NCI-H526 (cell line): ENCODE results near the gene CDK5RAP3.
"Not testable (repeated sequence)": the region's sequence is repeated elsewhere in the genome, so short reads cannot be mapped to it uniquely, and the experiment has no call there.

Source experiments
- DNase-seq, 2 experiments: peaks; one replicate each; lab custom pipeline; 2025; lab: John Stamatoyannopoulos, UW

CDK5RAP3 gene, protein sequence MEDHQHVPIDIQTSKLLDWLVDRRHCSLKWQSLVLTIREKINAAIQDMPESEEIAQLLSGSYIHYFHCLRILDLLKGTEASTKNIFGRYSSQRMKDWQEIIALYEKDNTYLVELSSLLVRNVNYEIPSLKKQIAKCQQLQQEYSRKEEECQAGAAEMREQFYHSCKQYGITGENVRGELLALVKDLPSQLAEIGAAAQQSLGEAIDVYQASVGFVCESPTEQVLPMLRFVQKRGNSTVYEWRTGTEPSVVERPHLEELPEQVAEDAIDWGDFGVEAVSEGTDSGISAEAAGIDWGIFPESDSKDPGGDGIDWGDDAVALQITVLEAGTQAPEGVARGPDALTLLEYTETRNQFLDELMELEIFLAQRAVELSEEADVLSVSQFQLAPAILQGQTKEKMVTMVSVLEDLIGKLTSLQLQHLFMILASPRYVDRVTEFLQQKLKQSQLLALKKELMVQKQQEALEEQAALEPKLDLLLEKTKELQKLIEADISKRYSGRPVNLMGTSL

DNA sequence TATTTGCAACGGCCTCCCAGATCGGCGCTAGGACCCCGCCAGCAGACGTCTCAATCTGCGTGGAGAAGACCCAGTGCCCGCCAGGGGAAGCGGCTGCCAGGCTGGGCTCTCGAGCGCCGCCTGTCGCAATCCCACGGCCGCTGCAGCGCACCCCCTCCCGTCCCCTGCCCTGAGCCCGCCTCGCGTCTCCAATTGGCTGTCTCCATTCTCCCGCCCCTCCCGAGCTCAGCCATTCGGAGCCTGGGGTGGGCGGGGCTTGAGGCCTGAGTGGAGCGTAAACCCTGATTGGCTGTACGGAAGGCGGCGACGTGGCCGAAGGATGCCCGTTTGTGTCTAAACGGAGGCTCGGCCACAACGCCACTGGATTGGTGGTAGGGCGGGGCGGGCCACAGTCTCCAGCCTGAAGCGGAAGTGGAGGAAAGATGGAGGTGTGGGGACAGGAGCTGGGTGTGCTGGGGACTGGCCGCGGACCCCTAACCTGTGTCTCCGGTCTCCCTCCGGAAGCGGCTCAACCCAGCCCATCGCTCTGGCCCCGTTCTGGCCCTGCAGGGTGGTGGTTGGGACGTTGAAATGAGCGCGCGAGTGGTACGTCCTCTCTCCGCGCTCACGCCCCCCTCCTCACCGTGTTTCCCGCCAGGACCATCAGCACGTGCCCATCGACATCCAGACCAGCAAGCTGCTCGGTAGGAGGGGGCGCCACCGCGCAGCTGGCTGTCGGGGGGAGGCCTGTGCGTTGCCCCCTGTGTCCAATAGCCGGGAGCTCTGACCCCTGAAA lies at the start of gene CDK5RAP3:
Gene CDK5RAP3, plus strand, starts transcription at position 389 of the 775 bp plus-strand sequence. Its CDS starts 34 bp downstream, at position 423.
- peak; percentile 99 to 100 for DNase-seq

DNA sequence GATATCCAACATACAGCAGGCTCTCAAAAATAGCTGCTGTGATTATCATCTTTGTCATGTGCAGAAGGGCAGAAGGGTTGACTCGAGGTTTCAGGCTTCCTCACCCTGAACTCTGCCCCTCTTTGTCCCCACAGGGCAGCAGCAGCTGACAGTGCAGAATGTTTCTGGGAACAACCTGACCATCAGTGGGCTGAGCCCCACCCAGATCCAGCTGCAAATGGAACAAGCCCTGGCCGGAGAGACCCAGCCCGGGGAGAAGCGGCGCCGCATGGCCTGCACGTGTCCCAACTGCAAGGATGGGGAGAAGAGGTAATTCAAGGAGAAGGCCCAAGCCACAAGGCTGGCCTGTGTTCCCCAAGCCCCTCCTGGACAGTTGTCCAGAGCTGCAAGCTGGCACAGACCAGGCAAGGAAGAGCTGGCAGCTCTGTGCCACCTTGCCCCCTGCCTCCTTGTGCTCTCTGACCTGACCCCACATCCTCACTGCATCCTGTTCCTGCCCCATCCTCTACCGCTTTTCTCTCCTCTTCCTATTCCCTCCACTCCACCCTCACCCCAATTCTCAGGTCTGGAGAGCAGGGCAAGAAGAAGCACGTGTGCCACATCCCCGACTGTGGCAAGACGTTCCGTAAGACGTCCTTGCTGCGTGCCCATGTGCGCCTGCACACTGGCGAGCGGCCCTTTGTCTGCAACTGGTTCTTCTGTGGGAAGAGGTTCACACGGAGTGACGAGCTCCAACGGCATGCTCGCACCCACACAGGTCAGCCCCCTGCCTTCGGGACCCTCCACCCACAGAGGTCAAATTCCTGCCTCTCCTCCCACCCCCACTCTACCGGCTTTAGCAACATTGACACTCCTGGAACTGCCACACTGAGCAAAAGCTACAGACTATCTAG lies 45.9 kb upstream of the CDK5RAP3 start:
- DNase-seq: no peak

DNA sequence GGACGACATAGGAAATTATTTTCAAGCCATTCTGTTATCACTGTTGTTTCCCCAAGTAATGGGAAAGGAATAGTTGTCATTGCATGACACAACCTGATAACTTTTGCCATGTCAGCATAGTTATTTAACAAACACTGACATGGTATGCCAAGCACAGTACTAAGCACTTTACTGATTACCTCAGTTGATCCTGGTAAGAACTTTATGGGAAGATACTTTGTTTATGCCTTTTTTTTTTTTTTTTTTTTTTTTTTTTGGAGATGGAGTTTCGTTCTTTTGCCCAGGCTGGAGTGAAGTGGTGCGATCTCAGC lies 45.3 kb upstream of the CDK5RAP3 start:
- no peak for DNase-seq

DNA sequence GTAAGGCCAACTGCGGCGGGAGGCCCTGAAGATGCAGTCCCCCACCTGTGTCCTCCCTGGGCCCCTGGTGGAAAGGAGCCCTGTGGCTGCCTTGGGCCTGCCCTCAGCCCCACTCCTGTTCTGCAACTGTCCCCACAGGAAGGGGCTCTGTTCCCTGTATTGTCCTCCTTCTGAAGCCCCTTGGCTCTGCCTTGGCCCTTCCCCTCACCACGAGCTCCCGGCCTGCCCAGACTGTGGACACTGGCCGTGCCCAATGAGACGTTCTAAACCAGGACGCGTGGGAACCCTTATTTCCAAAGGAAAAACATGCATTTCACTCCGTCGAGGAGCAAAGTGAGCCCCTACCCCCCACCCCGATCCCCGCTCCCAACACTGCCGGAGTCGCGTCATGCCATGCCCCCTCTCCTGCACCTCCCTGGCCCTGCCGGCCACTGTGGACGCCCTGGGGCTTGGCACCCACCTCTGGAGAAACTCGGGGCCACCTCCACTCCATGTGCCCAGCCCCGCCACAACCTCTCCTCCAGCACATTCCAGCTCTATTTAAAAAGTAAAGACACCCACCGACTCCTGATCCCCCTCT lies 43.0 kb upstream of the CDK5RAP3 start:
- DNase-seq: no peak

DNA sequence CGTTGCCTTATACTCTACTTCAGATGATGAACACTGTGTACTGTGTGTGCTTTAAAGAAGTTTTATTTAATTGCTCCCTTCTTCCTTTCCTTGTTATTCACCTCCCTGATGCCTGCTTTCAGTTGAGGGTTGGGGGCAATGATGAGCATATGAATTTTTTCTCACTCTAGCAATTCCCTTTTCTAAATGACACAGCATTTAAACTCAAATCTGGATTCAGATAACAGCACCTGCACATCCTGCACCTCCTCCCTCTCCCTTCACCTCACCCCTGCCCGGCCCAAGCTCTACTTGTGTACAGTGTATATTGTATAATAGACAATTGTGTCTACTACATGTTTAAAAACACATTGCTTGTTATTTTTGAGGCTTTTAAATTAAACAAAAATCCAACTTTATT lies 42.5 kb upstream of the CDK5RAP3 start:
- no peak for DNase-seq

DNA sequence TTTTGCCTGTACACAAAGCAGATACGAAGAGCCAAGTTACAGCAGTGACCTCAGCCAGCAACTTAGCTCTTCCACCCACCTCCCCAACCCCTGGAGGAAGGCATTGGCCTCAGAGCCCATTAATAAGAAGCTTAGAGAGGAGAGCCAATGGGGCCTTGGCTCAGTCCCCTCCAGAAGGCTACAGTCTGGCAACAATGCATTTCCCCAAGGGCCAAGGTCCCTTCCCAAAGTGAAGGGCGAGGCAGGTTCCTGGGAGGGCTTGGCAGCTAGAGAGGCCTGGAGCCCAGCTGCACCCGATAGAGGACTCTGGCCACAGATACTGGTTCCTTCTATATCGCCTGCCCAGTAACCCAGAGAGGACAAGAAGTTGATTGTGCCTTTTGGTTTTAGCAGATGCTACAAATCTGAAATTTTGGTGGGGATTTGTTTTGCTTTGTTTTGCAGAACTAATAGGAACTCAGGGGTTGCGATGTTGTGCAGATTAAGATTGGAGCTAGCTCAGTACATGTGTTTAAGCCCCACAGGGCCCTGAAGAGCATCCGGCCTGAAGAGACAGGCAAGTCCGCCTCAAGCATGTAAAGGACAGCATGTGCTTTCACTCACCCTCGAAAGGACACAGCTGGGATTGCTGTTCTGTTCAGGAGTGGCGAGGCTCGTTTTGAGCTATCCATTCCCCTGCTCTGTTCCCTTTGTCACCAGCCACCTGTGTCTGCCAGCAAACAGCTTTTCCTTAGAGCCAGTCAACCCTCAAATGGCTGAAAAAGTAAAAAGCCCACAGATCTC lies 41.5 kb upstream of the CDK5RAP3 start:
- DNase-seq: no peak

DNA sequence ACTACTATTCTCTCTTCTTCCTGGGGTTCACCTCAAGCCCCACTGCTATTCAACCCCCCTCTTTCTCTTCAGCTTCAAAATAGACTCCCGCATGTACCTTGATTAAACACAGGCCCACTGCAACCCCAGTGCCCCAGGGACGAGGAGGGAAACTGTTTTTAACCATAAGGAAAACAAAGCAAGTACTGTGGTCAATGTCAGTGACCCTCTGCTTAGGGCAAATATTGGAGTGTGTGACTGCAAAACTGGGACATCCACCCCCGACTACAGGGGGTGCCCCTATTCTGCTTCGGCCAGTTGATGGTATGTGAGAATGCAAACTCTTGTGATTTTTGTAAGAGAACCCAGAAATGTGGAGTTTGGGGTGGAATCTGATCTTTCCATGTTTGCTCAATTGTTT lies 39.1 kb upstream of the CDK5RAP3 start:
- DNase-seq: no peak

DNA sequence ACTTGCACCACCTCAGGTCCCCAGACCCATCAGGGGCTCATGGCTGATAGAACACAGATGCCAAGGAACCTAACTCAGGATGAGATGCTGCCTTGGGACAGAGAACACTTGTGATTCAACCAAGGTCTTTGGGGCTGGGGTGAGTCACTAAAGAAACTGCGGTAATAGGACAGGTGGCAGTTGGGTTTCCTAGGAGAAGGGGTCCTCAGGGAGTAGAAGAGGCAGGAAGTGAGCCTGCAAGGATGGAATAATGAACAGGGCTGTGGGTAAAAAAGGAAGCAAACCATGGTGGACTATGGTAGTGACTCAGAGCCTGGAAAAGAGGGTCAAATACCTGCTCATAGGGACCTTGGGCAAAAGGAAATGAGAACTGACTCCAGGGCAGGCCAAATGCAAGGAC lies 36.1 kb upstream of the CDK5RAP3 start:
- no peak for DNase-seq

DNA sequence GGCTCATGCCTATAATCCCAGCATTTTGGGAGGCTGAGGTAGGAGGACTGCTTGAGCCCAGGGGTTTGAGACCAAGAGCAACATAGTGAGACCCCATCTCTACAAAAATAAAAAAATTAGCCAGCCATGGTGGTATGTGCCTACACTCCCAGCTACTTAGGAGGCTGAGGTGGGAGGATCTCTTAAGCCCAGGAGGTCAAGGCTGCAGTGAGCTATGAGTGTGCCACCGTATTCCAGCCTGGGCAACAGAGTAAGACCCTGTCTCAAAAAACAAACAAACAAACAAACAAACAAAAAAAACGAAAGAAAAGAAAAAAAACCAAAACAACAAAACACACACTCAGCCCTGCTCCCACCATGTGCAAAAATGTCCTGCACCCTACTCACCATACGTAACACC lies 35.4 kb upstream of the CDK5RAP3 start:
- DNase-seq: not testable (repeated sequence)

DNA sequence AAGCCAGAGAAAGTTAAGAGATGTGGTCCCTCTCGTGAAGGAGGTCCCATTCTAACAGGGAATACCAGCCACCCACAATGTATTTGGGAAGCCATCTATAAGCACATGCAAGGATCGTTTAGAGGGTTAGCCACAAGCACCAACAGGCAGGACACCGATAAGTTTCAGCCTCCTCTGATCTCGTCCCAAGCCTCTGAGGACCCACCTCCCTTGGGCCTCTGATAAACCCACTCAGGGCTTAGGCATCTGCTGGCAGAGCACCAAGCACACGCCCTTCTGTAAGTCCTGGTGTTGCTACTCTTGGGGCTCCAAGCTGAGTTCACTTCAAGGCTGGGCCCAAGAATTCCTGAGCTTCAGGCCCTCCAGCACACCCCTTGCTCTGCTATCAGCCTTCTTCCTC lies 35.0 kb upstream of the CDK5RAP3 start:
- DNase-seq: no peak

DNA sequence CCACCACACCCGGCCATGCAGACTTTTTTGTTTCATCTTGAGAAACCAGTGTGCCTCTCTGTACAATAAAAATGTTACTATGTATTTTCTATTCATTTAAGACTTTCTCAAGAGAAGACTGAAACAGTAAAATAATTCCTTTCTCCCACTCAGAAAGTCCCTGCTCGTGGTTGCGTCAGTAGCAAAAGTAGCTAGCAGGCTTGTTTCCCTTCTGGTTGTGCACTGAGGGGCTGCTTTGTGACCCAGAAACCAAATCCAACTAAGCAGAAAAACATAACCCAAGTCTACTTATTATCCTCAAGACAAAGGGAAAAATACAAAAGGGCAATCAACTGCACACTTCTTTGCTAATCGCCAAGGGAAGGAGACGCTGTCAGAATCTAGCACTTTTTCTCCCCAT lies 33.0 kb upstream of the CDK5RAP3 start:
- no peak for DNase-seq

DNA sequence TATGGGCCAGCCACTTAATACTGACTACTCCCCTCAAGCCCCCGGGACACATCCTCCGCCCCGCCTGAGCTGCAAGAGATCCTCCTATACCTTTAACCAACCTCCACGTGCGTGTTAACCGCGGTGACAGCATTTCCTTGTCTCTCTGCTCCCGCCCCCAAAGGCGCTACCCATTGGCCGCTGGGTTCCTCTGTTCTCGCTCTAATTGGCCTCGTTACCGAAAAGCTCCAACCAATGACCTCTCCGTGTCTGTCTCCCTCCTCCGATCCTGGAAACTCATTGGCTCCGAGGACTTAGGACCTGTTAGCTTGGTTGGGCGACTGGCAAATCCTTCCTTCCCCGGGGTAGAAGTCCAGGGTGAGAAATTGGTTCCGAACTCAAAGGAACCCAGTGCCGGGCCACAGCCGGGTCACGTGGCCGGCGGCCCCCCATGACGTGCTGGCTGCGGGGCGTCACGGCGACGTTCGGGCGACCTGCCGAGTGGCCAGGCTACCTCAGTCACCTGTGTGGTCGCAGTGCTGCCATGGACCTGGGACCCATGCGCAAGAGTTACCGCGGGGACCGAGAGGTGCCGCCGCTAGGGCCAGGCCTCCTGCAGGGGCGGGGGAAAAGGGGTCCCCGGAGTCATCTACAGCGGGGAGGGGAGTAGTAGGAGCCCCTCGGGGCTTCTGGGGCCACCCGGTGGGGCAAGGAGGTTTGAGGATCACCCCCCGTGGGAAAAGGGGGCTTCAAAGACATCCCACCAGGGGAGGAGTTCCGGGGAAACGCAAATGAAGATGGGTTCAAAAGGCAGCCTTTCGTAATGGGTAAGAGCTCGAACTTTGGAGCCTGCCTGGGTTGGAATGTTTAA lies 29.4 kb upstream of the CDK5RAP3 start, which contains the start of gene PNPO:
Gene PNPO, plus strand, starts transcription at position 326 of the 850 bp plus-strand sequence. Its CDS starts 105 bp downstream, at position 431.
- peak; percentile 99 for DNase-seq

DNA sequence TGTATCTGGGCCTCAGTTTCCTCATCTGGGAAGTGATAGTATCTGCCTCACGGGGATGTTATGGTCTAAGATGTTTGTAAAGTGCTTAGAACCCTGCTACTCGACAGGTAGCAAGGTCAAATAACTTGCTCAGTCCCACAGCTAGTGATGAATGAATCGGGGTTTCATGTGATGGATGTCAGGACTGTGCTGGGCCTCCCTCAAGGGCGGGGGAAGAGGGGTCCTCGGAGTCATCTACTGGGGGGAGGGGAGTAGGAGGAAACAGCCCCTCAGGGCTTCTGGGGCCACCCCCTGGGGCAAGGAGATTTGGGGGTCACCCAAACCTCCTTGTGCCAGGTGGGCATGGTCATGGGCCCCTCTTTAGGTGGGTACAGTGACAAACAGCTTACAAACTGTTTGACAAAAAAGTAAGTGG lies 28.8 kb upstream of the CDK5RAP3 start:
- DNase-seq: no peak

DNA sequence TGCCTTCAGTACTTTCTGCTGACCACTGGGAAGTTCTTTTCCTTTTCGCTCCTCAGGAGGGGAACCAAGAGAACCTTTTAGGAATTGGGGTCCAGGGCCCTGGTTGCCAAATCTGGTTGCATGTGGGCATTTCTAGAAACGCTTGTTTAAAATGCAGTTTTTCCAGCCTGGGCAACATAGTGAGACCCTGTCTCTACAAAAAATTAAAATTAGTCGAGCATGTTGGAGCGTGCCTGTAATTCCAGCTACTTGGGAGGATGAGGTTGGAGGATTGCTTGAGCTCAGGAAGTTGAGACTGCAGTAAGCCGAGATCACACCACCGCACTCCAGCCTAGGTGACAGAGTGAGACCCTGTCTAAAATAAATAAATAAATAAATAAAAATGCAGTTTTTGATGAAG lies 28.3 kb upstream of the CDK5RAP3 start:
- DNase-seq: peak in 1 of 2 experiments; percentile 18

DNA sequence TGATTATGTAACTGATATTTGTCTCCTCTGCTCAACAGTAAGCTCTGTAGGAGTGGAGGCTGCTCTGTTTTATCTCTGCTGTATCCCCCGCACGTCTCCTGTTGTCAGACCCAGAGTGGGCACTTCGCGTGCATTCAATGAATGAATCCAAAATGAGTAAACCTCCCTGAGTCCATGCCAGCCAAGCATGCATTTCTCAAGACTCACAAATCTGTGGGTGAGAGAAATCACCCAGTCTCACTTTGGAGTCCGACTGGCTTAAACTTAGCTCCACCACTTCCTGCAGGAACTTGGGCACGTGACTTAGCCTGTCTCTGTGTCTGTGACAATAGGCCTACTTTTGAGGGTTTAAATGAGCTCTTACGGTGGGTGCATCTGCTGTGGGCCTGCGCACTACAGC lies 25.8 kb upstream of the CDK5RAP3 start:
- no peak for DNase-seq

DNA sequence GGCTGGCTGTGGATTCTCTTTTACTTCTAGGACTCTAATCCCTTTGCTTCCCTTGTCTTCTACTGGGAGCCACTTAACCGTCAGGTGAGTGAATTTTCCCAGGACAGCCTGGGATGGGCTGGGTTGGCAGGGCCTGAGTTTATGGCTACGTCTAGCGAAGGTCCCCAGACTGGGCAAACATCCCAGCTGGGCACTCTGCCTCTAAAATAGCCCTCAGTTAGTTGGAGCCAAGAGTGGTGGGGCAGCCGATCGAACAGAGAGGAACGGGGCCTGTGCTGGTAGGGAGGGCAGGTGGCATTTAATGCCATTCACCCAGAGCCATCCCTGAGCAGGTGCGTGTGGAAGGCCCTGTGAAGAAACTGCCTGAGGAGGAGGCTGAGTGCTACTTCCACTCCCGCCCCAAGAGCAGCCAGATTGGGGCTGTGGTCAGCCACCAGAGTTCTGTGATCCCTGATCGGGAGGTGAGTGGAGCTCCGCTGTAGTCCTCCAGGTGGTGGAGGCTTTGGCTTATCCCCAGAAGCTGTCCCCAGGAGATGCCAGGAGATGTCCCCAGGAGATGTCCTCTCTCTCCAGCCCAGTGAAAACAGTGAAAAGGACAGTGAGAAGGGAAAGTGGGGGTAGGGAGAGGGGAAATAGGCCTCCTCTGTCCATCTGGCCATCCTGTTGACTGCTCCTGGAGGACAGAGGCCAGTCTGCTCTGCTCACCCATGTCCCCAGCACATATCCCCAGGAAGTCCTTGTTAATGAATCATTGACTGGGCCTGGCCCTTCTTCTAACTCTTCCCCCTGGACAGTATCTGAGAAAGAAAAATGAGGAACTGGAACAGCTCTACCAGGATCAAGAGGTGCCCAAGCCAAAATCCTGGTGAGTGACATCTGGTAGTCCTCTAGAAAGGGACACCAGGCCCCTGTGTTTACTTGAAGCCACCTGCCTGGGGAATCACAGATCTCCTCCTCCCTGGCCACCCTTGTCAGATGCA lies 25.1 kb upstream of the CDK5RAP3 start:
- DNase-seq: no peak

DNA sequence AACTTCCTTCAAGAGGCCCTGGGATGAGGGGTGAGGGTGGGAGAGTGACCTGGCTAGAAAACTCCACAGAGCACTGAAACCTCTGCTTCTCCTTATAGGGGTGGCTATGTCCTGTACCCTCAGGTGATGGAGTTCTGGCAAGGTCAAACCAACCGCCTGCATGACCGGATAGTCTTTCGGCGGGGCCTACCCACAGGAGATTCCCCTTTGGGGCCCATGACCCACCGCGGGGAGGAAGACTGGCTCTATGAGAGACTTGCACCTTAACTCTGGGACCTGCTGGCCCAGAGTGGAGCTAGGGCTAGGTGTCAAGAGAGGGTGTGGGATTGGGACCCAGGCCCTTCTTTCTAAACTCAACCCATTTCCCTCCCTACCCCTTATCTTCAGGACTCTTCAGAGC lies 24.4 kb upstream of the CDK5RAP3 start:
- DNase-seq: no peak

DNA sequence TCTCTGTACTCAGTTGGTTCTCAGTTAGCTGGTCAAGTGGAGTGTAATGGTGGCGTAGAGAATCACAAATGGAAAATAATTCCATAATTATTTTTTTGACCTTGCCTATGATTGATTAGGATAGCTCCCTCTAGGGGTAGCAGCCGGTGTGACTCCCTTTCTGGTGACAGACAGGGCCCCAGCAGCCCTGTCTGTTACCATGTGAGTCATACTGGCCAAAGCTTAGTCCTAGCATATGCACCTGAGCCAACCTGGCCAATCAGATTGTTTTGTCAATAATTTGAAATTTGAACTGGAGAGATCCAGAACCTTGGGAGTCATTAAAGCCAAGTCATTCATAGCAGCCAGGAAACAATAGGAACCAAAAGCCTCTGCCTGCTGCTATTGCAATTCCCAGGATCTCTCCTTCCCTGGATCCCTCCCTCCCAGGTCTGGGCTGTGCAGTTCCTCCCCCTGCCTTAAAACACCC lies 23.9 kb upstream of the CDK5RAP3 start:
- peak; percentile 77 to 88 for DNase-seq
